ENCODE results near the gene PDS5A. TPM values are rescaled to one million over a fixed set of nuclear protein-coding genes. Genes with fewer than 3 reads are reported as not detected.

The PDS5A gene
- total and polyA plus RNA-seq, 9 of the 15 experiments (the other 6 are each of a cell fraction or from before 2014, with no cell fraction given), result 16.4 to 85.4 (median 70.0) TPM

- TF ChIP-seq ZNF511 (CRISPR knock-in tag; IDR thresholded peaks at IDR 0.05) (0 out of 2 replicates have a peak, but pooled peaks have one; percentile 16), ZNF584 (CRISPR knock-in tag; IDR thresholded peaks at IDR 0.05; ENCODE audit: low read depth) (no peak), DMBX1 (CRISPR knock-in tag; IDR thresholded peaks at IDR 0.05; ENCODE audit: borderline replicate concordance) (peak; percentile 42; the same call in 1 of the 2 replicates), HDAC6 (IDR thresholded peaks at IDR 0.05; ENCODE audit: low read depth, low read length) (no peak), ATF7 (IDR thresholded peaks at IDR 0.05) (peak; percentile 54; the same call in 1 of the 2 replicates), KLF13 (tag; IDR thresholded peaks at IDR 0.05; ENCODE audit: borderline replicate concordance, low read depth) (no peak), ZNF174 (CRISPR knock-in tag; IDR thresholded peaks at IDR 0.05) (no peak), ZC3H4 (CRISPR knock-in tag; IDR thresholded peaks at IDR 0.05; ENCODE audit: borderline replicate concordance) (no peak), HLTF (IDR thresholded peaks at IDR 0.05) (0 out of 2 replicates have a peak, but pooled peaks have one; percentile 41), AFF4 (CRISPR knock-in tag; IDR thresholded peaks at IDR 0.05) (no peak; the same call in 1 of the 2 replicates), ETS1 (conservative IDR thresholded peaks at IDR 0.05; ENCODE audit: control insufficient read depth, low read depth, low read length) (0 out of 2 replicates have a peak, but pooled peaks have one; percentile 28), HSF4 (CRISPR knock-in tag; IDR thresholded peaks at IDR 0.05; ENCODE audit: borderline replicate concordance) (no peak), ESRRB (CRISPR knock-in tag; IDR thresholded peaks at IDR 0.05; ENCODE audit: borderline replicate concordance) (no peak), PPARD (CRISPR knock-in tag; IDR thresholded peaks at IDR 0.05) (no peak), ARID2 (IDR thresholded peaks at IDR 0.05) (no peak), SNIP1 (IDR thresholded peaks at IDR 0.05; ENCODE audit: low read depth) (no peak), CHD4 (IDR thresholded peaks at IDR 0.05; ENCODE audit: insufficient read depth, insufficient replicate concordance, low read depth, low read length, poor library complexity, severe bottlenecking) (no peak), ZEB2 (IDR thresholded peaks at IDR 0.05) (no peak), TCF7 (IDR thresholded peaks at IDR 0.05; ENCODE audit: borderline replicate concordance) (0 out of 2 replicates have a peak, but pooled peaks have one; percentile 40), SMARCC2 (IDR thresholded peaks at IDR 0.05; ENCODE audit: low read depth) (no peak)
- TF ChIP-seq, protein P1, sequence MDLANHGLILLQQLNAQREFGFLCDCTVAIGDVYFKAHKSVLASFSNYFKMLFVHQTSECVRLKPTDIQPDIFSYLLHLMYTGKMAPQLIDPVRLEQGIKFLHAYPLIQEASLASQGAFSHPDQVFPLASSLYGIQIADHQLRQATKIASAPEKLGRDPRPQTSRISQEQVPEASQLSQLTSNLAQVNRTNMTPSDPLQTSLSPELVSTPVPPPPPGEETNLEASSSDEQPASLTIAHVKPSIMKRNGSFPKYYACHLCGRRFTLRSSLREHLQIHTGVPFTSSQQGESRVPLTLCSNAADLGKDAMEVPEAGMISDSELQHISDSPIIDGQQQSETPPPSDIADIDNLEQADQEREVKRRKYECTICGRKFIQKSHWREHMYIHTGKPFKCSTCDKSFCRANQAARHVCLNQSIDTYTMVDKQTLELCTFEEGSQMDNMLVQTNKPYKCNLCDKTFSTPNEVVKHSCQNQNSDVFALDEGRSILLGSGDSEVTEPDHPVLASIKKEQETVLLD (IDR thresholded peaks at IDR 0.05), result 0 out of 2 replicates have a peak, but pooled peaks have one; percentile 33
Measured at GRCh38 chr4:39976141-39976944, 1.4 kb downstream of the PDS5A start (continued).

All from K562 (cell line).